HEK293 (cell line): ENCODE results near the gene AIG1.
A peak's percentile ranks its signal among the peaks of the same experiment; 100 is the strongest.

Experiments used
- CTCF ChIA-PET: fragments of 350-600 bp; formaldehyde crosslinking; extraction: SDS; loops from one replicate; lab custom pipeline; 2021; ENCODE audit warnings: antibody characterized with exemption; lab: Yijun Ruan, JAX
- POLR2A ChIA-PET: fragments of 300-600 bp; formaldehyde crosslinking; extraction: SDS; loops from one replicate; lab custom pipeline; 2020; ENCODE audit warnings: antibody characterized with exemption, inconsistent platforms; lab: Yijun Ruan, JAX
- H3K27ac ChIP-seq: fragments of 200-500 bp; sonication (Bioruptor generic); 2 replicates; pipeline ENCODE4 v1.5.1; 2014; ENCODE audit warnings: low read depth, low read length, control low read depth, inconsistent platforms; ENCODE audit errors: extremely low read depth
- H3K36me3 ChIP-seq, 2 experiments: fragments of 200-500 bp in 1 of 2; sonication (Bioruptor generic) in 1 of 2; 1 replicate in 1 of 2; 2 replicates in 1 of 2; pipeline ENCODE4 v1.5.1; 2014 to 2017; ENCODE audit warnings: inconsistent platforms in 2 of 2, low read length in 2 of 2; ENCODE audit not compliant: control insufficient read depth in 2 of 2, insufficient read depth in 1 of 2
- H3K4me1 ChIP-seq: fragments of 200-500 bp; sonication (Bioruptor generic); 2 replicates; pipeline ENCODE4 v1.5.1; 2014; ENCODE audit warnings: mild to moderate bottlenecking, low read length, inconsistent platforms; ENCODE audit not compliant: control insufficient read depth, insufficient read depth
- H3K4me3 ChIP-seq: 2 replicates; pipeline ENCODE4 v1.5.1; 2011; ENCODE audit warnings: low read depth, mild to moderate bottlenecking, control low read depth, low read length, moderate library complexity
- H3K9me3 ChIP-seq: fragments of 200-500 bp; sonication (Bioruptor generic); 2 replicates; pipeline ENCODE4 v1.5.1; 2014; ENCODE audit warnings: low read depth, low read length, inconsistent platforms; ENCODE audit not compliant: control insufficient read depth, insufficient read depth
- GFI1B ChIP-seq: fragments of 450-650 bp; formaldehyde crosslinking; IDR thresholded peaks from 2 replicates; pipeline ENCODE4 v1.5.1; 2016; ENCODE audit warnings: missing biosample characterization, missing genetic modification characterization
- GLI2 ChIP-seq: fragments of 450-650 bp; formaldehyde crosslinking; IDR thresholded peaks from 2 replicates; pipeline ENCODE4; 2017; ENCODE audit warnings: missing biosample characterization, missing genetic modification characterization, low read depth, borderline replicate concordance
- GLIS2 ChIP-seq: fragments of 450-650 bp; formaldehyde crosslinking; IDR thresholded peaks from 2 replicates; pipeline ENCODE4 v1.5.1; 2016; ENCODE audit warnings: missing biosample characterization, missing genetic modification characterization
- HOXD13 ChIP-seq: sonication (generic); formaldehyde crosslinking; IDR thresholded peaks from 2 replicates; pipeline ENCODE4 v1.8.0; 2022; ENCODE audit warnings: missing genetic modification reagents, borderline replicate concordance
- KLF16 ChIP-seq: fragments of 450-650 bp; formaldehyde crosslinking; IDR thresholded peaks from 2 replicates; pipeline ENCODE4 v1.5.1; 2017; ENCODE audit warnings: missing biosample characterization, missing genetic modification characterization
- KLF7 ChIP-seq: fragments of 450-650 bp; formaldehyde crosslinking; IDR thresholded peaks from 2 replicates; pipeline ENCODE4 v1.5.1; 2016; ENCODE audit warnings: missing biosample characterization, missing genetic modification characterization, borderline replicate concordance
- PRDM1 ChIP-seq: fragments of 450-650 bp; formaldehyde crosslinking; IDR thresholded peaks from 2 replicates; pipeline ENCODE4; 2016; ENCODE audit warnings: missing biosample characterization, missing genetic modification characterization
- PRDM10 ChIP-seq: fragments of 450-650 bp; formaldehyde crosslinking; IDR thresholded peaks from 2 replicates; pipeline ENCODE4 v1.5.1; 2016; ENCODE audit warnings: missing biosample characterization, missing genetic modification characterization
- PRDM4 ChIP-seq: fragments of 450-650 bp; formaldehyde crosslinking; IDR thresholded peaks from 2 replicates; pipeline ENCODE4 v1.5.1; 2017; ENCODE audit warnings: missing biosample characterization, missing genetic modification characterization
- TRIM28 ChIP-seq: IDR thresholded peaks from 2 replicates; pipeline ENCODE4 v1.6.1; 2011; ENCODE audit warnings: low read length, control low read depth, borderline replicate concordance
- YY2 ChIP-seq: fragments of 450-650 bp; formaldehyde crosslinking; IDR thresholded peaks from 2 replicates; pipeline ENCODE4 v1.5.1; 2016; ENCODE audit warnings: missing biosample characterization, missing genetic modification characterization
- ZBTB26 ChIP-seq: fragments of 450-650 bp; formaldehyde crosslinking; optimal IDR thresholded peaks from 2 replicates; pipeline ENCODE3; 2016; ENCODE audit warnings: missing biosample characterization, mild to moderate bottlenecking, missing genetic modification characterization
- ZFP37 ChIP-seq: fragments of 450-650 bp; formaldehyde crosslinking; IDR thresholded peaks from 2 replicates; pipeline ENCODE4 v1.5.1; 2016; ENCODE audit warnings: missing biosample characterization, missing genetic modification characterization
- ZNF112 ChIP-seq: fragments of 450-650 bp; formaldehyde crosslinking; IDR thresholded peaks from 2 replicates; pipeline ENCODE4 v1.5.0; 2017; ENCODE audit warnings: missing biosample characterization, missing genetic modification characterization
- ZNF146 ChIP-seq: fragments of 450-650 bp; formaldehyde crosslinking; IDR thresholded peaks from 2 replicates; pipeline ENCODE4 v1.5.1; 2016; ENCODE audit warnings: missing biosample characterization, missing genetic modification characterization
- ZNF202 ChIP-seq: fragments of 450-650 bp; formaldehyde crosslinking; IDR thresholded peaks from 2 replicates; pipeline ENCODE4 v1.5.1; 2016; ENCODE audit warnings: missing biosample characterization, missing genetic modification characterization, borderline replicate concordance
- ZNF221 ChIP-seq: fragments of 450-650 bp; formaldehyde crosslinking; IDR thresholded peaks from 2 replicates; pipeline ENCODE4 v1.5.1; 2017; ENCODE audit warnings: missing biosample characterization, missing genetic modification characterization, borderline replicate concordance
- ZNF394 ChIP-seq: fragments of 450-650 bp; formaldehyde crosslinking; IDR thresholded peaks from 2 replicates; pipeline ENCODE4 v1.5.1; 2016; ENCODE audit warnings: missing biosample characterization, missing genetic modification characterization, mild to moderate bottlenecking, moderate library complexity, borderline replicate concordance
- ZNF624 ChIP-seq: fragments of 450-650 bp; formaldehyde crosslinking; IDR thresholded peaks from 2 replicates; pipeline ENCODE4 v1.5.1; 2017; ENCODE audit warnings: missing biosample characterization, missing genetic modification characterization
- ZNF776 ChIP-seq: fragments of 450-650 bp; formaldehyde crosslinking; IDR thresholded peaks from 2 replicates; pipeline ENCODE4 v1.5.0; 2017; ENCODE audit warnings: missing biosample characterization, missing genetic modification characterization, borderline replicate concordance
- ZSCAN18 ChIP-seq: fragments of 450-650 bp; formaldehyde crosslinking; IDR thresholded peaks from 2 replicates; pipeline ENCODE4 v1.5.1; 2016; ENCODE audit warnings: missing biosample characterization, missing genetic modification characterization

The AIG1 gene

GRCh38 chr6:143093290-143093689 is 32.6 kb downstream of the AIG1 start:
- H3K4me3 ChIP-seq = no peak overlapping the region
- TF ChIP-seq ZNF776 (tag by site-specific recombination) (no peak), PRDM1 (tag by site-specific recombination) (0 out of 2 replicates have a peak, but pooled peaks have one; percentile 28), ZNF146 (tag by site-specific recombination) (no peak)
- TF ChIP-seq, all 188 proteins: peak for 1
- CTCF ChIA-PET = no interaction called here
- no peaks in the 10 kb centered on the region for H3K36me3 ChIP-seq
- no peaks in the 10 kb centered on the region for H3K9me3 ChIP-seq
- no peaks in the 10 kb centered on the region for H3K4me1 ChIP-seq
- POLR2A ChIA-PET = no interaction called here
- H3K27ac ChIP-seq = no peak overlapping the region

- no peak overlapping the region for H3K27ac ChIP-seq
- no peaks in the 10 kb centered on the region for H3K36me3 ChIP-seq
- no peaks in the 10 kb centered on the region for H3K9me3 ChIP-seq
- peaks cover 5% of the 10 kb centered on the region; the same call in 1 of the 2 replicates for H3K4me1 ChIP-seq
- no peak overlapping the region for H3K4me3 ChIP-seq
- no peak for TF ChIP-seq PRDM10 (tag by site-specific recombination)
- no peak for TF ChIP-seq GFI1B
- TF ChIP-seq ZNF221 = no peak
- no peak for TF ChIP-seq ZBTB26
- TF ChIP-seq GLI2 (tag by site-specific recombination) = no peak
- no peak for TF ChIP-seq YY2
- TF ChIP-seq TRIM28 = no peak
- TF ChIP-seq ZFP37 (tag by site-specific recombination) = no peak
- no peak for TF ChIP-seq ZSCAN18
- CTCF ChIA-PET = no interaction called here
- POLR2A ChIA-PET = no interaction called here
Measured at GRCh38 chr6:143096403-143096802, 35.7 kb downstream of the AIG1 start.

GRCh38 chr6:143097224-143097795 is 36.6 kb downstream of the AIG1 start:
- H3K4me3 ChIP-seq = no peak overlapping the region
- ChIA-PET POLR2A (no interaction called here), CTCF (interaction anchor here (0.6 kb wide), 1 partner anchor 15 kb away, joined by 3 read pairs; no protein-coding TSS in a partner anchor)
- peaks cover 5% of the 10 kb centered on the region; the same call in 1 of the 2 replicates for H3K4me1 ChIP-seq
- H3K36me3 ChIP-seq = no peaks in the 10 kb centered on the region
- no peaks in the 10 kb centered on the region for H3K9me3 ChIP-seq
- H3K27ac ChIP-seq = no peak overlapping the region
- TF ChIP-seq ZNF394 (tag by site-specific recombination) (no peak), PRDM4 (tag by site-specific recombination) (no peak), GLIS2 (tag by site-specific recombination) (no peak), ZNF624 (tag by site-specific recombination) (no peak), KLF7 (tag by site-specific recombination) (no peak), KLF16 (tag by site-specific recombination) (no peak), HOXD13 (CRISPR knock-in tag) (no peak), ZNF202 (tag by site-specific recombination) (no peak), ZNF112 (tag by site-specific recombination) (no peak)
